GM21717 (cell line): ENCODE measurements around the gene ZEB1.
"Not testable (repeated sequence)": the region's sequence is repeated elsewhere in the genome, so short reads cannot be mapped to it uniquely, and the experiment has no call there.

ENCODE experiments used
- ATAC-seq: cut with Tn5 transposase; IDR thresholded peaks from one replicate; pipeline ENCODE4 v1.9.1; 2021; ENCODE audit warnings: mild to moderate bottlenecking, moderate library complexity; ENCODE audit not compliant: unreplicated experiment

ZEB1 gene

GRCh38 chr10:31413325-31413724, 94.3 kb downstream of the ZEB1 start:
- ATAC-seq, result no peak

DNA sequence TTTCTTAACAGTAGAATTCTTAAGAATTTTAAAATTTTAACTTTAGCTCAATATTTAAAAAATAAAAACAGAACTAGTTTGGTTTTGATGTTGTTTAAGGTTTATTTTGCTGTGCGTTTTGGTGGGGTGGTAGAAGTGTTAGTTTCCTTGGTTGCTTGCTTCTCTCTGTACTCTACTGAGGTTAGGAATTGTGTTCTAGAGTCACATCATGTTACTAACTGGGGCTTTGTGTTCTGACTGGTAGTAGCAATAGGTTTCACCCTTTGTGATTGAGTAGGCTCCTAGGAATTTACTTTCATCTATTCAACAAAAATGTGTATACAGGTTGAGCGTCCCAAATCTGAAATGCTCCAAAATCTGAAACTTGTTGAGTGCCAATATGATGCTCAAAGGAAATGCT, 99.5 kb downstream of the ZEB1 start:
- ATAC-seq, result no peak

DNA sequence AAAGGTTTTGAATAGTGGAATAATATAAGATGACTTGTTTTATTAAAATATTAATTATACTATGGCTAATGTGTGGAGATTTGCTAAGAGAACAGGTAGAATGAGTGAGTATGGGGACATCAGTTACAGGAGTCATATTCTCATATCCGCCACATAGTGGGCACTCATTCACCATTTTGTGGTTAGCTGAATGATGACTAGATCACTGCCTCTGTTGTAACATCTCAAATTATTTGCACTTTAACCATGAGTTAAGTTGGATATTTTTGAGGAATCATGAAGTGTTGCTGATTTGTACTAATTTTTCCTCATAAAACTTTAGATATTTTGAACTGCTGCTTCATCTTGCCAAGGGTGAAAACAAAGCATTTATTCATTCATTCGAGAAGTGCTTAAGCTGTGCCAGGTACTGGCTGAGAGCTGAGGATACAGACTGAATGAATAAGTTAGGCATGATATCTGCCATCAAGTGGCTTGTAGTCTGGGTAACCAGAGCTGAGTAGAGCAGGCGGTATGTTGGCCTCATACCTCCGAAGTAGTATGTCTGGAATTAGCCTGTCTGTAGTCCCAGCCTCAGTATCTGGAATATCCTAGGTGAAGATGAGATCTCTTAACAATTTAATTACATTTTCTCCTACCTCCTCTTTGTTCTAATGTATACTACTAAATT, 100.5 kb downstream of the ZEB1 start:
- ATAC-seq, result no peak

DNA sequence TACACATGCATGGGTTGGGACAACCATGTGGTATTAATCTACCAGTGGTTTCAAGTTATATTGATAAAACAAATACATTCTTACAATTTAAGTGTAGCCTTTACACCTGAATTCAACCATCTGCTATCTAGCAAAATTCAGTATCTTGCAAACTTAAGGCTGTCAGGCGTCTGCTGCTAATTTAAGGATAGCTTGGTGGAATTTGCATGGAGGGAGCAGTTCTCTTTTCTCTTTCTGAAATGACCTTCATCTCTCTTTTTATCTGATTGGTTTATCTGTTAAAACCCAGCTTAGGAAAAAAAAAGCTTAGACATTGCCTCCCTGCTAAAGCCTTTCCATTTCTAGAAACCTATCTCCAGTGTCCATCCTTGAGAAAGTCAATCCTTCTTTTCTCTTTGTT, 102.3 kb downstream of the ZEB1 start:
- no peak for ATAC-seq

DNA sequence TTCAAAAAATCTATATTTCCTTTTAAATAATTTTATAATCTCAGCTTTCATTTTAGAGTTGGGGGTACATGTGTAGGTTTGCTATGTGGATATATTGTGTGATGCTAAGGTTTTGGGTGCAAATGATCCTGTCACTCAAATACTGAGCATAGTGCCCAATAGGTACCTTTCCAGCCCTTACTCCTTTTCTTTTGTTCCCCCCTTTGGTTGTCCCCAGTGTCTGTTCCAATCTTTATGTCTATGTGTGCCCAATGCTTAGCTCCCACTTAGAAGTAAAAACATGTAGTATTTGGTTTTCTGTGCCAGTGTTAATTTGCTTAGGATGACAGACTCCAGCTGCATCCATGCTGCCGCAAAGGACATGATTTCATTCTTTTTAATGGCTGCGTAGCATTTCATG, 103.6 kb downstream of the ZEB1 start:
- no peak for ATAC-seq

DNA sequence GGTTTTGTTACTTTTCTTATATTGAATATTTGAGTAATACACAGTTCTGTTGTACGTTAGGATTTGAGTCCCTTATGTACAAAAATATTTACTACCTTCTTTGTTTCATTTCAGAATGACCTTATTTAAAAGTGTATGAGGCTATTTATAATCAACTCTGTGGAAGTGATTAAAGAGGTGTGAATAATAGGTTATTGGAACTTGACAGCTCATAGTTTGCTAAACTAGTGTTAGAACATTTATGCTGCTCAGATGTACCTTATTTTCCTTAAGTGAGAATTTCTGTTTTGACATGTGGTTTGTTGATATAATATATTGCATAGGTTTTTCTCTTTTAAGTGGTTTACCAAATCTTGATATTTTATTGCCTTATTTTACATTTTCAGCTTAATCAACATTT, 105.5 kb downstream of the ZEB1 start:
- ATAC-seq, result no peak

- no peak for ATAC-seq
Observed at GRCh38 chr10:31426401-31426800, 107.4 kb downstream of the ZEB1 start.

- not testable (repeated sequence) for ATAC-seq
Observed at GRCh38 chr10:31427334-31427733, 108.3 kb downstream of the ZEB1 start.

DNA sequence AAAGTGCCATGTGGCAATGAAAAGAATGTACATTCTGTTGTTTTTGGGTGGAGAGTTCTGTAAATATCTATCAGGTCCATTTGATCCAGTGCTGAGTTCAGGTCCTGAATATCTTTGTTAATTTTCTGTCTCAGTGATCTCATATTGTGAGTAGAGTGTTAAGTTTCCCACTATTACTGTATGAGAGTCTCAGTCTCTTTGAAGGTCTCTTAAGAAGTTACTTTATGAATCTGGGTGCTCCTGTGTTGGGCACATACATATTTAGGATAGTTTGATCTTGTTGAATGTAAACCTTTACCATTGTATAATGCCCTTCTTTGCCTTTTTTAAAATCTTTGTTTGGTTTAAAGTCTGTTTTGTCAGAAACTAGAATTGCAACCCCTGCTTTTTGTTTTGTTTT, 109.5 kb downstream of the ZEB1 start:
- ATAC-seq, result not testable (repeated sequence)

DNA sequence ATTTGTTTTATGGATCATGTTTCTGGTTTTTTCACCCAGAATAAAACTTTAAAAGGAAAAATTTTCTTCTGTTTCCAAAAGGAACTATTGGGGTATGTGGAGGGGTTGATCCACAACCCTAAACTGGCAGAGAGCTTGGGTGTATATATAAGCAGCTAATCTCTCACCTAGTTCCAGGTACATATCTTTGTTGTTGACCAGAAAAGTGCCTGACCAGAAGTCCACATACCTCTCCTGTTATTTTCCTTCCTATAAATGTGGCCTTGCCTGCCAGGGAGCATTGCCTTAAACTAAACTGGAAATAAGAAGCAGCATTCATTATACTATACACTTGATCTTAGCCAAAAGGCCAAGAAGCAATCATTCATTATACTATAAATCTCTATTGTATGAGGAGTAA, 112.0 kb downstream of the ZEB1 start:
- no peak for ATAC-seq

GRCh38 chr10:31437959-31438358, 118.9 kb downstream of the ZEB1 start:
- ATAC-seq, result no peak

DNA sequence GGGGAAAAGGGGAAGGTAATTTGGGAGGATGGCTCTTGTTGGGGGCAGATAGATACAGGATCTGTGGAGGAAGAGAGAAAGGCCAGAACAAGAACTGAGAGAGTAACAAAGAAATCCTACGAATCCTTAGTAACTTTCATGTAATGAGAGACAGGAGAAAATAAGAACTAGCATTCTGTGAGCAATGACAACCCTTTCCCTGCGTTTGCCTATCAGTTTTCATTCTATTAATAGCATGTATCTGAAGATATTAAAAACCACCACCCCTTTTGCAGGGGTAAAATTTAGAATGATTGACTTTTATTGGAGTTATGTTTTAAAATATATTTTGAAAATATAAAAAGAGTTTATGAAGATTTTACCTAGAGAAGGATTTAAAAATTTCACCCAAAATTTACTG, 132.8 kb downstream of the ZEB1 start:
- no peak for ATAC-seq

DNA sequence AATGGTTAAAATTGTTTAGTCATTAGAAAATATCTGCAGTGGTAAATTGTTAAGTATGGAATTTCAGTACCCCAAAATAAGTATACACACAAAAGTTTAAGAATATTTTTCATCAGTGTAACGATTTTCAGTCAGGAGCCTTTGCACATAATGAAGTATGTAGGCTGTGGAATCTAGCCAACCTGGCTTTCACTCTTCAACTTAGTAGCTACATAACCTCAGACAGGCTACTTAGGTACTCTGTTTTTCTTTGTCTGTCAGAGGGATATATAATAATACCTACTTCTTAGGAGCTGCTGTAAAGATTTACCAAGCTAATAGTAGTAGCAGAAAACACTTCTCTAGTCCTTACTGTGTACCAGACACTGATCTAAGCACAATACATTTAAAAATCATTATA, 137.5 kb downstream of the ZEB1 start:
- ATAC-seq, result no peak

DNA sequence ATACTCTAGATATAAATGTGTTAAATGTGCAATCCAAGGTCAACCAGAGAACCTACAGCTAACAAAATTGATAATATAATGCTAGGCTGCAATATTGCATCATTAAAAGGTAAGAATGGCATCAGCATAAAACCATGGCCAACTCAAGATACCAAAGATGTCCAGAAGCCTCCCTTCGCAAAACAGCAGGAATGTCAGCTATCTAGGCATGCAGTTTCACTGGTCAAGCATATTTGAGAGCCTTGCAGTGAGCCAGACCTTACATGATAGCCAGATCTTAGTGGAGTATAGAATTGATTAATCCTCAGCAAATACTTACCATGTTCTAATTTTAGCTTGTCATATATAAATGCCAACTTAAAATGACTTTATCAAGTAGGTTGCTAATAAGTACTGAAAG, 138.8 kb downstream of the ZEB1 start:
- no peak for ATAC-seq

- ATAC-seq, result no peak
Observed at GRCh38 chr10:31458974-31459373, 140.0 kb downstream of the ZEB1 start.

- ATAC-seq, result no peak
Observed at GRCh38 chr10:31460242-31460641, 141.2 kb downstream of the ZEB1 start.

GRCh38 chr10:31464552-31464951, 145.5 kb downstream of the ZEB1 start:
- ATAC-seq, result no peak

GRCh38 chr10:31466313-31466712, 147.3 kb downstream of the ZEB1 start:
- ATAC-seq, result no peak

DNA sequence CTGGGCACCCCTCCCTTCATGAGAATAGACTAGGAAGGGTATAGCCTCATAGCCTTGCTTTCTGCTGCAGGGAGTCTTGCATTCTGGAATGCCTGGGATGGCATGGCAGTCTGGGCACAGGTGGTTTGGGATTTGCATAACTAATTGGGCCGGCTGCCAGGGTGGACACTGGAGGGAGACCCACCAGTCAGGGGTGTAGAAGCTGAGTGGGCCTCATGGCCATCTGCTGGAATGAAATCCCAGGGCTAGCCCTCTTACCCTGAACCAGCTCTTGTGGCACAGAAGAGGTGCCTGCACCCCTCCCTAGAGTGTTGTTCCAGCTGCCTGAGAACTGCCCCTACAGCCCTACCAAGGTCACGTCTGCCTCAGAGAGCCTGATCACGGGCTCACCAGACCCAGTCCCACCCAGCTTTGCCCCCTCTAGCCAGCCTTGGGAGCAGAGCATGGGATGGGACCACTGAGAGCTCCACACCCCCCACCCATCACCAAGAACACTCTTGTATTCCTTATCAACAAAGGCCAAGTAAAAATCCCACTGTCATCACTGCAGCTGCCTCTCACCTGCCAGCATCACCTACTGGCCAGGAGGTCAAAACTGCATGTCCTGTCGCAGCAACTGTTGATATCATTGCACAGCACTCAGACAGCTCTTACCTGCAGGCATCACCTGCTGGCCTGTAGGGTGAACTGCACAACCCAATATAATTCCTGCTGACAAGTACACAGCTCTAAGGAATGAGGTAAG, 148.9 kb downstream of the ZEB1 start:
- no peak for ATAC-seq

DNA sequence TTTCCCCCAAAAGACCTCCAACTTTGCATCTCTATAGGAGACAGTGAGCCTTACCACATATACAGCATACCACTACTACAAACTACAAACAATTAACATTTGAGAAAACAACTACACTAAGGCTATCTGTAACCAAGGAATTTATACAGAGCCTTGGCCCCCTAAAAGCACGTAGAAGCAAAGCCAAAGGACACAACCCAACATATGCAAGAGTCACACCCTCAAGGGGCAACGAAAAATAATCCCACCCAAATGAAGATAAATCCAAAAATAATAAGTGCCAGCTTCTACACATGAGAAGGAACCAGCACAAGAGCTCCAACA, 149.5 kb downstream of the ZEB1 start:
- no peak for ATAC-seq

DNA sequence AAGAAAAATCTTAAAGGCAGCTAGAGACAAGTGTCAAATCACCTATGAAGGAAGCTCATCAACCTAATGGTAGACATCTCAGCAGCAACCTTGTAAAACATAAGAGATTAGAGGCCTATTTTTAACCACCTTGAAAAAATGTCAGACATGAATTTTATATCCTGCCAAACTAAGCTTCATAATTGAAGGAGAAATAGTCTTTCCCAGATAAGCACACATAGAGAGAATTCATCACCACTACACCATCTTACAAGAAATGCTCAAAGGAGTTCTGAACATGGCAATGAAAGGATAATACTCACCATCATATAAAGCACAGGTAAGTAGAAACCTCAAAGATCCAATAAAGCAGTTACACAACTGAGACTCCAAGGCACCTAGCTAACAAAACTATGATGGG, 156.5 kb downstream of the ZEB1 start:
- no peak for ATAC-seq

DNA sequence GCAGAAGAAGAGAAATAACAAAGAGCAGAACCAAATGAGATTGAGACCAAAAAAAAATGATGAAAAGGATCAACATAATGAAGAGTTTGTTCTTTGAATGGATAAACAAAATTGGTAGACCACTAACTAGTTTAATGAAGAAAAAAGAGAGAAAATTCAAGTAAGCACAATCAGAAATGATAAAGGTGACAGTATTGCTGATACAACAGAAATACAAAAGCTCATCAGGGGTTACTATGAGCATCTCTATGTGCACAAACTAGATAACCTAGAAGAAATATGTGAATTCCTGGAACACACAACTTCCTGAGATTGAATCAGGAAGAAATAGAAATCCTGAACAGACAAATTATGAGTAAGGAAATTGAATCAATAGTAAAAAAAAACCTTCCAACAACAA, 157.1 kb downstream of the ZEB1 start:
- ATAC-seq, result no peak

- ATAC-seq, result no peak
Observed at GRCh38 chr10:31477584-31477983, 158.6 kb downstream of the ZEB1 start.
